Endothelial cell of umbilical vein (primary cell): ENCODE results near the gene GGPS1. TPM values are rescaled to one million over a fixed set of nuclear protein-coding genes. Genes with fewer than 3 reads are reported as not detected.
"Not testable (repeated sequence)": the region's sequence is repeated elsewhere in the genome, so short reads cannot be mapped to it uniquely, and the experiment has no call there.

Source experiments
- BruUV-seq: library from RNA; stranded (reverse); fragments of 400-500 nt; replicated peaks from 2 replicates; lab custom pipeline; 2021; lab: Mats Ljungman, UMichigan
- CTCF ChIA-PET: fragments of 300-600, 350-600 bp; sonication (Branson Sonifier 250); formaldehyde crosslinking; loops from one replicate; lab custom pipeline; 2021; ENCODE audit warnings: antibody characterized with exemption, inconsistent platforms; lab: Charles Lee
- POLR2A ChIA-PET: fragments of 300-600, 350-600 bp; sonication (Branson Sonifier 250); formaldehyde crosslinking; loops from one replicate; lab custom pipeline; 2021; ENCODE audit warnings: antibody characterized with exemption, inconsistent platforms; lab: Charles Lee
- DNase-seq: peaks from one replicate; pipeline ENCODE4 v3.0.0-alpha.2; 2011; ENCODE audit warnings: low read depth, low spot score
- FAIRE-seq: peaks from 2 replicates; lab custom pipeline; 2011; peaks lifted over from hg19 to GRCh38; lab: Jason Lieb, UNC
- H2AFZ ChIP-seq: 2 replicates; pipeline ENCODE4 v1.6.0; 2012; ENCODE audit warnings: low read depth, low read length, control low read depth, inconsistent platforms
- H3K27ac ChIP-seq: 2 replicates; pipeline ENCODE4 v1.5.1; 2011; ENCODE audit warnings: low read depth, mild to moderate bottlenecking, control low read depth, low read length, moderate library complexity; ENCODE audit not compliant: insufficient read depth
- H3K27me3 ChIP-seq, 2 experiments: 2 replicates each; pipeline versions ENCODE4 v1.6.0 to v1.6.1; 2011; ENCODE audit warnings: low read length in 2 of 2, mixed read lengths in 1 of 2; ENCODE audit not compliant: control insufficient read depth in 2 of 2, insufficient read depth in 2 of 2
- H3K36me3 ChIP-seq, 2 experiments: 2 replicates in 1 of 2; 3 replicates in 1 of 2; pipeline ENCODE4 v1.5.1; 2011; ENCODE audit warnings: low read length in 2 of 2, mild to moderate bottlenecking in 1 of 2, moderate library complexity in 1 of 2; ENCODE audit not compliant: control insufficient read depth in 2 of 2, insufficient read depth in 2 of 2; ENCODE audit errors: extremely low read depth in 1 of 2
- H3K4me1 ChIP-seq: 3 replicates; pipeline ENCODE4 v1.5.1; 2011; ENCODE audit warnings: mild to moderate bottlenecking, low read length; ENCODE audit not compliant: control insufficient read depth, insufficient read depth; ENCODE audit errors: extremely low read depth
- H3K4me2 ChIP-seq: 2 replicates; pipeline ENCODE4 v1.6.1; 2011; ENCODE audit warnings: low read length, control low read depth, mixed read lengths; ENCODE audit not compliant: insufficient read depth
- H3K4me3 ChIP-seq, 3 experiments: fragments of 200-600 bp in 1 of 3; sonication (generic), shearing (Covaris generic) in 1 of 3; replicated peaks in 1 of 3; 2 replicates each; pipeline ENCODE4 v1.5.1; 2011 to 2016; ENCODE audit warnings: control low read depth in 3 of 3, low read length in 3 of 3, mild to moderate bottlenecking in 2 of 3, inconsistent platforms in 1 of 3, low read depth in 1 of 3, moderate library complexity in 1 of 3; ENCODE audit not compliant: insufficient read depth in 1 of 3
- H3K79me2 ChIP-seq: 2 replicates; pipeline ENCODE4 v1.6.0; 2012; ENCODE audit warnings: low read length, inconsistent platforms; ENCODE audit not compliant: control insufficient read depth, insufficient read depth
- H3K9ac ChIP-seq: replicated peaks from 2 replicates; pipeline ENCODE3; 2011; ENCODE audit warnings: low read length, control low read depth; ENCODE audit not compliant: insufficient read depth; ENCODE audit errors: extremely low read depth
- H3K9me1 ChIP-seq: replicated peaks from 3 replicates; pipeline ENCODE4 v1.6.0; 2011; ENCODE audit warnings: mild to moderate bottlenecking, low read length; ENCODE audit not compliant: control insufficient read depth, insufficient read depth; ENCODE audit errors: extremely low read depth
- H3K9me3 ChIP-seq: replicated peaks from 2 replicates; pipeline ENCODE4 v1.5.1; 2012; ENCODE audit warnings: low read length, inconsistent platforms; ENCODE audit not compliant: control insufficient read depth, insufficient read depth
- H4K20me1 ChIP-seq: replicated peaks from 2 replicates; pipeline ENCODE3; 2011; ENCODE audit warnings: mild to moderate bottlenecking, low read length; ENCODE audit not compliant: control insufficient read depth, insufficient read depth; ENCODE audit errors: extremely low read depth
- EZH2 ChIP-seq: IDR thresholded peaks from 2 replicates; pipeline ENCODE4 v1.6.1; 2012; ENCODE audit warnings: borderline replicate concordance, low read depth, mild to moderate bottlenecking, moderate library complexity, low read length, inconsistent platforms; ENCODE audit not compliant: severe bottlenecking
- FOS ChIP-seq: IDR thresholded peaks from 2 replicates; pipeline ENCODE4 v1.6.1; 2011; ENCODE audit warnings: mild to moderate bottlenecking, low read length, moderate library complexity, borderline replicate concordance; ENCODE audit not compliant: insufficient read depth
- JUN ChIP-seq: IDR thresholded peaks from 2 replicates; pipeline ENCODE4 v1.6.1; 2011; ENCODE audit warnings: borderline replicate concordance, low read depth; ENCODE audit not compliant: insufficient read length, insufficient read depth
- MYC ChIP-seq: IDR thresholded peaks from one replicate; pipeline ENCODE4 v1.6.1; 2011; ENCODE audit warnings: mild to moderate bottlenecking, low read depth, low read length
- dilution Hi-C: fragments of 300-500 bp; cut with MboI; formaldehyde crosslinking; loops from one replicate; pipeline ENCODE4 v1.15.0; 2019; ENCODE audit warnings: low sequenced_read_pairs; ENCODE audit not compliant: extremely low pct_ligation_motif_present
- intact Hi-C: fragments of 100-400 bp; cut with micrococcal nuclease; formaldehyde crosslinking; loops from one replicate; pipeline ENCODE4 v1.10.0; 2022
- polyA plus RNA-seq, 4 experiments: library from polyadenylated mRNA; depleted of rRNA in 3 of 4; stranded (reverse) in 3 of 4; unstranded in 1 of 4; fragments of >200 nt; gene quantifications; 2 replicates each; pipeline versions ENCODE4 v1.2.1 to v1.2.3, GENCODE V29; 2011 to 2012; ENCODE audit warnings: missing spikeins in 1 of 4
- total RNA-seq: library from RNA; stranded (reverse); gene quantifications from 2 replicates; pipeline ENCODE4 v1.2.3, GENCODE V29; 2021
- TF ChIP-seq, protein P1 (sequence below), 2 donors: IDR thresholded peaks; 1 replicate in 1 of 2; 2 replicates in 1 of 2; pipeline ENCODE4 v1.5.1; 2011; ENCODE audit warnings: low read length in 2 of 2, mild to moderate bottlenecking in 2 of 2, moderate library complexity in 2 of 2, control low read depth in 1 of 2, inconsistent platforms in 1 of 2, low read depth in 1 of 2; ENCODE audit not compliant: insufficient read depth in 1 of 2; ENCODE audit errors: extremely low read depth in 1 of 2

GGPS1 gene
- total and polyA plus RNA-seq, 2 donors (not counting 3 experiments of a cell fraction or from before 2014, with no cell fraction given) = 10.7 to 29.5 TPM

DNA sequence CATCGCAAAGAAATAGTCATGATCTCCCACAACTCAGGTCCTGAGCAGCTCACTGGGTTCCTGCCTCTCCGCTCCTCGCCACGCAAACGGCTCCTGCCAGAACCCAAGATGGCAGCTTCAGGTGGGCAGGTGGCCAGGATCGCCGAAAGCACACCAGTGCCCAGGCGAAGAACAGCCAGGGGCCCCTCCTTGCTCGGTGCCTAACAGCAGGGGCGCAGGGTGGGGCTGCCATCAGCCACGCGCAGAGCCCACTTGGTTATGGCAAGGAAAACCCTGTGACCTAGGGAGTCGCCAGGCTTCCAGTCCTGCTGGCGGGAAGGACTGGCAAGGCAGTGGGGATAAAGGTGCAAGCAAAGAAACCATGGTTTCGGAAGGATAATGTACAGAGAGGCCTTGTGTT, 47.9 kb upstream of the GGPS1 start:
- BruUV-seq = no TSS peak
- peaks cover 5% of the 10 kb centered on the region for H3K9me1 ChIP-seq
- FAIRE-seq (no peak), DNase-seq (no peak)
- H3K9me3 ChIP-seq = no peaks in the 10 kb centered on the region
- peaks cover 18% of the 10 kb centered on the region for H4K20me1 ChIP-seq
- H3K36me3 ChIP-seq = no peaks in the 10 kb centered on the region
- H3K27me3 ChIP-seq = no peaks in the 10 kb centered on the region
- no peak overlapping the region for H2AFZ ChIP-seq
- H3K79me2 ChIP-seq = peaks cover 88% of the 10 kb centered on the region
- CTCF ChIA-PET = interaction anchor here (1.2 to 1.3 kb wide), 3 partner anchors 10 to 28 kb away, joined by 3 to 5 read pairs (median 4); no protein-coding TSS in a partner anchor
- H3K4me3 ChIP-seq = no peak overlapping the region
- H3K27ac ChIP-seq = no peak overlapping the region
- dilution Hi-C loops = no loop called here
- H3K4me1 ChIP-seq = no peaks in the 10 kb centered on the region
- no peak overlapping the region for H3K4me2 ChIP-seq
- H3K9ac ChIP-seq = no peak overlapping the region
- intact Hi-C loops = no loop called here
- TF ChIP-seq MYC (no peak), FOS (no peak), JUN (no peak), EZH2 (no peak)
- TF ChIP-seq, protein P1, sequence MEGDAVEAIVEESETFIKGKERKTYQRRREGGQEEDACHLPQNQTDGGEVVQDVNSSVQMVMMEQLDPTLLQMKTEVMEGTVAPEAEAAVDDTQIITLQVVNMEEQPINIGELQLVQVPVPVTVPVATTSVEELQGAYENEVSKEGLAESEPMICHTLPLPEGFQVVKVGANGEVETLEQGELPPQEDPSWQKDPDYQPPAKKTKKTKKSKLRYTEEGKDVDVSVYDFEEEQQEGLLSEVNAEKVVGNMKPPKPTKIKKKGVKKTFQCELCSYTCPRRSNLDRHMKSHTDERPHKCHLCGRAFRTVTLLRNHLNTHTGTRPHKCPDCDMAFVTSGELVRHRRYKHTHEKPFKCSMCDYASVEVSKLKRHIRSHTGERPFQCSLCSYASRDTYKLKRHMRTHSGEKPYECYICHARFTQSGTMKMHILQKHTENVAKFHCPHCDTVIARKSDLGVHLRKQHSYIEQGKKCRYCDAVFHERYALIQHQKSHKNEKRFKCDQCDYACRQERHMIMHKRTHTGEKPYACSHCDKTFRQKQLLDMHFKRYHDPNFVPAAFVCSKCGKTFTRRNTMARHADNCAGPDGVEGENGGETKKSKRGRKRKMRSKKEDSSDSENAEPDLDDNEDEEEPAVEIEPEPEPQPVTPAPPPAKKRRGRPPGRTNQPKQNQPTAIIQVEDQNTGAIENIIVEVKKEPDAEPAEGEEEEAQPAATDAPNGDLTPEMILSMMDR (IDR thresholded peaks at IDR 0.05; ENCODE audit: extremely low read depth in 1 of 2, insufficient read depth in 1 of 2, low read depth in 1 of 2, low read length in 2 of 2) = no peak
- POLR2A ChIA-PET = interaction anchor here (1.6 kb wide), 1 partner anchor 48 kb away, joined by 3 read pairs; the partner anchor contains the start of gene GGPS1

GRCh38 chr1:235283636-235284035, 44.7 kb upstream of the GGPS1 start:
- H3K9me3 ChIP-seq, intact Hi-C loops, H2AFZ ChIP-seq, H3K4me2 ChIP-seq, H3K27me3 ChIP-seq, FAIRE-seq, BruUV-seq, POLR2A ChIA-PET, DNase-seq, CTCF ChIA-PET, H3K27ac ChIP-seq, H3K4me3 ChIP-seq, H3K4me1 ChIP-seq, H3K9ac ChIP-seq, dilution Hi-C loops, H3K9me1 ChIP-seq, H3K36me3 ChIP-seq: not testable (repeated sequence)
- Histone ChIP-seq H4K20me1 (peaks cover 19% of the 10 kb centered on the region), H3K79me2 (peaks cover 91% of the 10 kb centered on the region)
